Medulla oblongata (tissue), 1 donor: Measurements from ENCODE around the gene NAALADL2.
"Not testable (repeated sequence)": the region's sequence is repeated elsewhere in the genome, so short reads cannot be mapped to it uniquely, and the experiment has no call there.

Source experiments
- DNase-seq: peaks from one replicate; pipeline ENCODE4 v3.0.0-alpha.2; 2015; ENCODE audit errors: extremely low spot score

Gene NAALADL2

GRCh38 chr3:175266478-175266877 lies 407.3 kb downstream of the NAALADL2 start:
- no peak for DNase-seq

DNA sequence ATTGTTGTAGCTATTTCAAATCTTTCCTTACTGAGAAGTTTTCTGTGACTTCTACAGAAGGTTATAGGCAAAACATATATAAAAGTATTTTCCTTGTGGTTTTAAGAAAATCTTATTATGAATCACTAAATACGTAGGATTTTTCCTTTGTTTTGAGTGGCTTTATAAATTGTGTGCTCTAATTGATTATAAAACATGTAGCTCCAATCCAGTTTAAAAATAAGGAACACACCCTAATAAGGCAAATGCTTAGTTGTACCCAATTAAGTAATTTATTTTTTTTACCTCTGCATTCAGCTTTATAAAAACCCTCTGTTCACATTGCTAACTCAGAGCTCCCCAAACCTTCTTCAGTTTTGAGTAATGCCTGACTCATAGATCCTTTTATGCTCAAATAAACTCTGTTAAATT lies 408.0 kb downstream of the NAALADL2 start:
- DNase-seq: no peak

GRCh38 chr3:175267561-175267960 lies 408.4 kb downstream of the NAALADL2 start:
- no peak for DNase-seq

DNA sequence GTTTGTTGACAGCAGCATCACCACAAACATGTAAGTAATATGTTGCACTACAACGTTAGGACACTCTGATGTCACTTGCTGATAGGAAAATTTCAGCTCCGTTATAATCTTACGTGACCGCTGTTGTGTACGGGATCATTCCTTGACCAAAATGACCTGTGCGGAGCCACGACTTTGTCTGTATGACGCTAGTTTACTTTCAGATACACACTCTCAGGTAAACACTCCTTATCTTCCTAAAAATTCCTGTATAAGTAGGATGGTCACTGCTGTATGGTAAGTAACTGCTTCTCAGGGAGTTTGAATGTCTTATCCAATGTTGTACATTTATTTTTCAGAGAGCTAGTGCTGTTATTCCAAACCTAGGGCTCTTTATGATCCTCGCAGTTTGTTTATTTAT lies 410.3 kb downstream of the NAALADL2 start:
- DNase-seq: no peak

DNA sequence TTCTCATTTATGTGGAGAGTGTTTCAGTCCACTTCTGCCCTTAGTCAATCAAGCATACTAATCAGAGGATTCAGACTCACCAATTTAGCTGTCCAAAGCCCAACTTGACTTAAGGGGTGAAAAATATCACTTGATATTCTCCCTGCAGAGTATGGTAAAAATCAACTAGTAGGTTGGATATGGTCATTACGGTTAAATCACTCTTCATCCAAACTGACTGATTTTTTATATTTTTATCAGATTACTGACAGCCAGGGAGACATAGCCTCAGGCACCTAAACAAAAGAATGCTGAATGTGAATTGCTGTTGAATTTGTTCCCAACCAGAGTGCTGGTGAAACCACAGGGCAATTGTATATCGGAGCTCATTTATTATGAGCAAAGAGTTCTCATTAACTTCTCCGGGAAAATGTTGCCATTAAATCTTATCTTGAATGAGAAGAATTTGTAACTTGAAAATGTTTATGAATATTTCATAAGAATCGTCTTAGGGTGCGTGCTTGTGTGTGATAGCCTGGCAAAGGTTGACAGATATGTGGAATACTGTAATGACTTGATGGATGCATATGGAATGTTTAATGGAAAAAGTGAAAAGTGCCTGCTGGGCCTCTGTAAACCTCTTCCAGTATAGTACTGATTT lies 411.2 kb downstream of the NAALADL2 start:
- no peak for DNase-seq

DNA sequence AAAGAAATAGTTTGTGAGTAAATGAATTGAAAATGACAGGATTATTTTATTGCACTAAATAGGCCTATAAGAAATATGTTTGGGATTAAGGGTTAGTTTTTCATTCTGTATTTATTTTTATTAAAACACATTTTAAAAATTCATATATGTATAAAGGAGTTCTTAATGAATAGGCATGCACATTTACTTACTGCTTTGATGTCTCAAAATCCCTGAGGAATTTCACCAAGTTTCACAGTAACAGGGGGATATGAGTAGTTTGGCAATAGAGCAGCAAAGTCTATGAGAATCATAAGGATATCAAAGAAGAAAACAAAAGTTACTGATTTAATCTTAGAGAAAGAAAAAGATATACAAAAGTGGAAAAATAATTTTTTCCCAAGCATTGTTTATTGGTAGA lies 411.7 kb downstream of the NAALADL2 start:
- no peak for DNase-seq

- DNase-seq: not testable (repeated sequence)
Measured at GRCh38 chr3:175271465-175271864, 412.3 kb downstream of the NAALADL2 start.

DNA sequence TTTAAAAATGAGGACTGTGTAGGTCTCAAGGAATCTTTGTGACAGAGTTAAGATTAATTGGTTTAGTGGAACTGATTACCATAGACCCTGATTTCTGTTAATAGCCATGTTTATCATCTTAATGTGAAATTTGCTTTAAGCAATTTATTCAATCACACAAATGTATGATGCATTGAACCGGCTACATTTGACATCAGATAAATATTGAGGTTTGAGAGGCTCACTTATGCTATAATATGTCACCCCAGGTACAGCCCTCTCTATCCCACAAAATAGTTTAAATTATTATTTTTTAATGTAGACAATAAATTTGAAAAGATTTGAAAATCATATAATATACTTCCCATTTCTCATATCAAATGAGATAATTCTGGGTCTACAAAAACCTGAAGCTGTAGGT lies 413.3 kb downstream of the NAALADL2 start:
- DNase-seq: no peak

GRCh38 chr3:175273573-175273972 lies 414.4 kb downstream of the NAALADL2 start:
- no peak for DNase-seq

GRCh38 chr3:175274056-175274455 lies 414.9 kb downstream of the NAALADL2 start:
- no peak for DNase-seq

DNA sequence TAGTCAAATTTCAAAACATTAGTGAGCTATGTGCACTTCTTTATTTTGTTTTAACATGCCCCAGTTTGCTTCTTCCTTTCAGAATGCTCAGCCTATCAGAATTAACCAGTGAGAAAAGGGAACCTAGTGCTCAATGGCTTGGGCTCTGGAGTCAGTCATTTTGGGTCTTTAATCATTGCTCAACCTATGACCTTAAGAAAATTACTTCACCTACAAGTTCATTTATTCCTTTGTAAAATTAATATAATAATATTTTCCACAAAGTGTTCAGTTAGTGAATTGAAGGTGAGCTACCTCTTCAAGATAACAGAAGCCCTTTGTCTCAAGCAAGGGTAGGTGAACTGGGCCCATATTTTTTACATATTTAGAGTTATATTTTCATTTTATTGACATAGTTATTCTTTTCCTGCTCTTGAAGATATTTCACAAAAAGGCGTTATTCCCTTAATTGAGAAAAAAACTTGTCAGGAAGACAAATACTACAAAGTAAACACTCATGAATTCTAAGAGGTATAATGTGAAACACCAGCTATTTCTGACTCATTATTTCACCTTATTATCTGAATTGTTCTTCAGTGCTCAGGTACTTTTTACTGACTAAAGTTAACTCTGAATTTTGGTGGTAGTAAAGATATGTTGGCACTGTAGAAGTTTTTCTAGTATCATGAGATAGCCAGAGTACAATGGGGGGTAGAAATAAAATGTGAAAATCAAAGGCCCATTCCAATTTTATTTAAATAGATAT lies 415.5 kb downstream of the NAALADL2 start:
- DNase-seq: no peak

GRCh38 chr3:175278680-175279079 lies 419.5 kb downstream of the NAALADL2 start:
- no peak for DNase-seq

- no peak for DNase-seq
Measured at GRCh38 chr3:175279457-175279856, 420.3 kb downstream of the NAALADL2 start.

- DNase-seq: no peak
Measured at GRCh38 chr3:175279911-175280310, 420.8 kb downstream of the NAALADL2 start.

- DNase-seq: no peak
Measured at GRCh38 chr3:175287361-175287963, 428.3 kb downstream of the NAALADL2 start.

GRCh38 chr3:175288621-175289020 lies 429.5 kb downstream of the NAALADL2 start:
- no peak for DNase-seq

- DNase-seq: no peak
Measured at GRCh38 chr3:175294793-175295192, 435.7 kb downstream of the NAALADL2 start.

DNA sequence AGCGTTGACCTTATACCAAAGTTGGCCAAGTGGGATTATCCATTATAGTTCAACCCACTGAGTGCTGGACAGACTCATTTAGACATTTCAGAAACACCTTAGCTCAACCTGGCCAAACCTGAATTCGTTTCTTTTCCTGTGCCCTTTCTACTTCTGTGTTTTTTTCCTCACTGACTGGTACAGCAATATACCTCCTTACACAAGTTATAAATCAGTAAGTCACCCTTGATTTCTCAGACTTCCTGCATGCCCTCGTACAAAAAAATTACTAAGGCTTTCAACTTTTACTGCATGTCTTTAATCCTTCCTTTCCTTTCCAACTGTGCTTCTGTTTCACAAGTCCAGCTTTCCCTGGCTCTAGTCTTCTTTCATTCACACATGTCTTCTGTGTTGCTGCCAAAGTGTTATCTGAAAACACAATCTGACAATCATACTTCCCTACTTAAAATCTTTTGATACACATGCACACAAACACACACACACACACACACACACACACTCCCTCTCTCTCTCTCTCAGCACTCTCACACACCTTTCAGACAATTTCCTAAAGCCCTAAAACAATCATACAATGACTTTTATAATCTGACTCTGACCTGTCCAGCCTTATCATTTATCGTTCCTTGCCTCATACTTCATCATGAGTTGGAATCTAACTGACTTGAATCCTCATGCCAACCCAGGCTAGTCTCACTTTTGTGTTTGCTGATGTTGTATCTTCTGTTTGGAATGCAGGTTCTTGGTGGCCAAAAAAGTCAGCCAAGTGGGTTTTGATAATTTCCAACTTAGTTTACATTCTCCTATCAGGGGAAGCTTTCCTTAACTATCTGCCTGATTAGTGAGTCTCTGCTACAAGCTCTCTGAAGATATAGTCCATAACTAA lies 436.4 kb downstream of the NAALADL2 start:
- no peak for DNase-seq

DNA sequence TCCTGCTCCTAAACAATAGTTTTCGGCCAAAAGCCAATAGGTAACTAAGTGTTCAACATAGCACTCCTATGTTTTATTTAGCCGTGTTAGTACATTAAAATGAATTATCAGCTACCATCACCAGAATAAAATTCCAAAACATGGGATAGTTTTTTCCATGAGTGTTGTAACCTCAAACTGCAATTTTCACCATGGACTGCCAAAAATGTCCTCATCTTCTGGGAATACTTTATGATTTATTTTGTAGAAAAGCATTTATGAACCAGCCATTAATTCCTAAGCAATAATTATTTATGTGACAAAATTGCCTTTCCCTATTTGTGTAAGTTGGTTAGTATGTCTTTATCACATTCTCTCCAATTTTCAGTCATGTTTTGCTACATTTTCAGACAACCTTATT lies 438.1 kb downstream of the NAALADL2 start:
- DNase-seq: no peak

DNA sequence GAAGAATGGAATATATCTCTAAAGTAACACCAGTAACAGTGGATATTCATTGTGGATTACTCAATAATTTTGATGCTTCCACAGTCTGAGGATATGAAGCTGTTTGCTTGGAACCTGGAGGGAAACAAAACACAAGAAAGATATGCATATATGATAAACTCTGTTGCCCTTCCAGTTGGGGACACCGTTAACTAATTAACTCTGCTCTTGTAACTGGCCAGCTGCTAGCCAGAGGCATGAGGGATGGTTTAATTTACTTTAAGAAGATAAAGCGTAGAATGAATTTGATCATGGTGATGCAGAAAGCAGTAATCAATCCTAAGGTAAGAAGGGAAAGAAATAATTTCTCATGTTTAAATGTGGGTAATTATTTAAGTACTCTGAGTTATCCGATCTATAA lies 442.6 kb downstream of the NAALADL2 start:
- DNase-seq: no peak

DNA sequence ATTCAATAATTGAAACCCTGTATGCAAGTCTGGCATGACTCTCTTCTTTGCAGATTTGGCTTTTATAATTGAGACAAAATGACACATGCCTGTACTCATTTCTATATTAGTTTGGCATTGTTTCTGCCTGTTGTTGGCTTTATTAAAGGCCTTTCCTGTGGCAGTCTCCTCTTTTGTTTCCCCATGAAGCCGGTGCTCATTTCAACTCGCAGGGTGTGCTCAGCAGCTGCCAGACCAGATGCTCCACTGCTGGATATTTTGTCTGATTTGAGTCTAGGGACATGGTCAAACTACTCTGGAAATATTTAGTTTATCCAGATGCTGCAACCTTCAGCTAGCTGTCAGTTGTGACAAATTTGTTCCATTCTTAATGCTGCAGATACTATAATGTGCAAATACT lies 445.3 kb downstream of the NAALADL2 start:
- DNase-seq: no peak

GRCh38 chr3:175307642-175308041 lies 448.5 kb downstream of the NAALADL2 start:
- no peak for DNase-seq
